A549 treated with AZD9567 at 1 μM for 4 hours (cell line): ENCODE measurements around the gene IL17A. TPM values are rescaled to one million over a fixed set of nuclear protein-coding genes. Genes with fewer than 3 reads are reported as not detected.

Experiments
- total RNA-seq: library from RNA; stranded (reverse); fragments of 200-300 nt; extraction: Qiagen RNA extraction; gene quantifications from 5 replicates; pipeline ENCODE4 v1.2.3, GENCODE V29; 2022; ENCODE audit not compliant: insufficient read depth

Gene IL17A
- not detected in 5 replicates for total RNA-seq

GRCh38 chr6:52186075-52186474 is at the start of gene IL17A:
Gene IL17A, plus strand, starts transcription at chr6:52186375. Its CDS starts 57 bp downstream, at chr6:52186432.

Other genes starting within 250 kb of the IL17A start
- gene PKHD1, start 98.8 kb upstream of the IL17A start, total RNA-seq = not detected in 5 replicates
- gene IL17F, start 58.1 kb downstream of the IL17A start, total RNA-seq = 0.09 TPM in 1 of 5 replicates, not detected in the others
- 71.7 to 82.2 TPM (median 76.9 TPM) in 5 replicates for gene MCM3, start 98.4 kb downstream of the IL17A start, total RNA-seq
- 1.1 to 1.7 TPM (median 1.4 TPM) in 5 replicates for gene PAQR8, start 175.8 kb downstream of the IL17A start, total RNA-seq
- gene EFHC1, start 234.0 kb downstream of the IL17A start, total RNA-seq = 9.7 to 15.8 TPM (median 11.7 TPM) in 5 replicates